Upper lobe of left lung (tissue), 4 donors: ENCODE data around the gene HOXB2.
"Not testable (repeated sequence)": the region's sequence is repeated elsewhere in the genome, so short reads cannot be mapped to it uniquely, and the experiment has no call there.

Experiments used
- CTCF ChIP-seq, 6 experiments: fragments of 450-650 bp in 4 of 6; fragments of 200-600 bp in 2 of 6; sonication (generic) in 2 of 6; IDR thresholded peaks; one replicate each; pipeline ENCODE4 v1.5.1; 2016 to 2019; ENCODE audit warnings: antibody characterized with exemption in 6 of 6
- POLR2A ChIP-seq, 4 donors: fragments of 450-650 bp; IDR thresholded peaks; one replicate each; pipeline ENCODE4 v1.5.1; 2016 to 2017; ENCODE audit warnings: antibody characterized with exemption in 4 of 4, mild to moderate bottlenecking in 2 of 4

GRCh38 chr17:48535793-48536559, 8.9 kb downstream of the HOXB2 start:
- not testable (repeated sequence) for TF ChIP-seq CTCF, POLR2A (IDR thresholded peaks at IDR 0.05)
